AG04450 (cell line): Measurements from ENCODE around the gene XK. TPM values are rescaled to one million over a fixed set of nuclear protein-coding genes. Genes with fewer than 3 reads are reported as not detected.

Source experiments
- CTCF ChIA-PET: fragments of 300-600, 350-600 bp; formaldehyde crosslinking; extraction: SDS; loops from one replicate; lab custom pipeline; 2022; ENCODE audit warnings: antibody characterized with exemption, inconsistent platforms; lab: Charles Lee
- POLR2A ChIA-PET: fragments of 350-600 bp; formaldehyde crosslinking; extraction: SDS; loops from one replicate; lab custom pipeline; 2021; ENCODE audit warnings: antibody characterized with exemption, inconsistent platforms; lab: Yijun Ruan, JAX
- DNase-seq: peaks from one replicate; pipeline ENCODE4 v3.0.0-alpha.2; 2011; ENCODE audit warnings: low read depth, low spot score
- H3K27ac ChIP-seq: one replicate; pipeline ENCODE4 v1.5.1; 2012; ENCODE audit warnings: low read depth, low read length, control low read depth
- H3K27me3 ChIP-seq: one replicate; pipeline ENCODE4 v1.6.0; 2012; ENCODE audit warnings: low read length; ENCODE audit not compliant: control insufficient read depth, insufficient read depth
- H3K4me3 ChIP-seq: 2 replicates; pipeline ENCODE4 v1.5.1; 2011; ENCODE audit warnings: mild to moderate bottlenecking, low read depth, low read length, control low read depth
- H3K9me3 ChIP-seq: 2 replicates; pipeline ENCODE4 v1.5.1; 2012; ENCODE audit warnings: low read length; ENCODE audit not compliant: control insufficient read depth, insufficient read depth
- polyA plus RNA-seq: library from polyadenylated mRNA; depleted of rRNA; stranded (reverse); fragments of >200 nt; gene quantifications from 2 replicates; pipeline ENCODE4 v1.2.3, GENCODE V29; 2011
- TF ChIP-seq, protein P1 (sequence below): IDR thresholded peaks from 2 replicates; pipeline ENCODE4 v1.5.1; 2011; ENCODE audit warnings: low read depth, low read length, control low read depth, inconsistent platforms

The XK gene
- polyA plus RNA-seq, 1 experiment = 0.11 TPM

DNA sequence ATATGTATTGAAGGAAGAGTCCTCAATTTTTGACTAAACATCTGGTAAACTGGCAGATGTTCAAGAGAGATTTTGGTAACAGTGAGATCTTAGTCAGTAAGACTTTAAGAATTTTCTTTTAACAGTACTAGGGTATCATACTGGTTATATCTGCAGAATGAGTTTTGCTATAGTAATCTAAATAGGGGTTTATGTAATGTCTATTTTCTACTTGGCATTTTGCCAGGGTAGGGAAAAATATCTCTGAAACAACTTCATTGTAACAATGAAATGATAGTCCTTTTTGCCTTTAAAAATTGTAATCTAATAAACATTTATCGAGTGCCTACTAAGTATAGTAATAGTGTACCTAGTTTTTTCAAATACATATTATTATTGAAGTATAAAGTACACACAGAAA, 32.1 kb downstream of the XK start:
- Histone ChIP-seq H3K27ac (no peak overlapping the region), H3K27me3 (no peaks in the 10 kb centered on the region), H3K4me3 (no peak overlapping the region), H3K9me3 (no peaks in the 10 kb centered on the region)
- ChIA-PET POLR2A (no interaction called here), CTCF (no interaction called here)
- no peak for DNase-seq
- TF ChIP-seq, protein P1, sequence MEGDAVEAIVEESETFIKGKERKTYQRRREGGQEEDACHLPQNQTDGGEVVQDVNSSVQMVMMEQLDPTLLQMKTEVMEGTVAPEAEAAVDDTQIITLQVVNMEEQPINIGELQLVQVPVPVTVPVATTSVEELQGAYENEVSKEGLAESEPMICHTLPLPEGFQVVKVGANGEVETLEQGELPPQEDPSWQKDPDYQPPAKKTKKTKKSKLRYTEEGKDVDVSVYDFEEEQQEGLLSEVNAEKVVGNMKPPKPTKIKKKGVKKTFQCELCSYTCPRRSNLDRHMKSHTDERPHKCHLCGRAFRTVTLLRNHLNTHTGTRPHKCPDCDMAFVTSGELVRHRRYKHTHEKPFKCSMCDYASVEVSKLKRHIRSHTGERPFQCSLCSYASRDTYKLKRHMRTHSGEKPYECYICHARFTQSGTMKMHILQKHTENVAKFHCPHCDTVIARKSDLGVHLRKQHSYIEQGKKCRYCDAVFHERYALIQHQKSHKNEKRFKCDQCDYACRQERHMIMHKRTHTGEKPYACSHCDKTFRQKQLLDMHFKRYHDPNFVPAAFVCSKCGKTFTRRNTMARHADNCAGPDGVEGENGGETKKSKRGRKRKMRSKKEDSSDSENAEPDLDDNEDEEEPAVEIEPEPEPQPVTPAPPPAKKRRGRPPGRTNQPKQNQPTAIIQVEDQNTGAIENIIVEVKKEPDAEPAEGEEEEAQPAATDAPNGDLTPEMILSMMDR = no peak

DNA sequence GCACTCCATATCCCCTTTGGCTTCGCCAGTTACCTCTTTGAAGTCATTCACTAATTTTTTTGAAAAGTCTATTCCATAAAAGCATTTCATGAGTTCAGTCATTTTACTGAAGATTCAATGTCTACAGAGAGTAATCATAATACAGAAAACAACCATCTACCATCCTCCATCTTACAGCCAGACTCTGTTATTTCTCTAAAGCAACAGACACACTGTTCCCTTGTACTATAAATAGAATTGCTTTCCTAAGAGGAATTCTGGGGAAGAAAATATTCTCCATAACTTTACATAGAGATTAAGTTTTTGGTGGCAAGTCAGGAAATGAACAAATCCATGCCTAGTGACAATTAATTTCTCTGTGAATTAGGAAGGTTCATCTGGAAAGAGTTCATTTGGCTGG, 37.0 kb downstream of the XK start:
- DNase-seq = no peak
- no peak overlapping the region for H3K4me3 ChIP-seq
- H3K9me3 ChIP-seq = no peaks in the 10 kb centered on the region
- H3K27ac ChIP-seq = no peak overlapping the region
- CTCF ChIA-PET = no interaction called here
- POLR2A ChIA-PET = no interaction called here
- TF ChIP-seq, protein P1 = no peak
- H3K27me3 ChIP-seq = no peaks in the 10 kb centered on the region

DNA sequence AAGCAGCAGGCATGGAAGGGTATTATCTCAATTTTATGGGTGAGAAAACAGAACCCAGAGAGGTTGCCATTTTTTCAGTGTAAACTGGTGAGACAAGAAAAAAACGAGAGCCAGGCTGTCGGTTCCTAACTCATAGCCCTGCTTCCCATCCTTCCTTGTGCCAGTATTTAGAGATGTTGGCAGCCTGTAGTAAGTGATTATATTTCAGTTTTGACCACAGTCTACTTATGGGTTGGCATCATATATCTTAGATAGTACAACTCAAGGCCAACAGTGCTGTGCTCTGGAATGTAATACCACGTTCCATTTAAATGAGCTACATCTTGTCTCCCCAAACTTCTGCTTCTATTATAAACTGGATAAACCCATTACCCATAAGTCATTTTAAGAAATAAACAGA, 40.8 kb downstream of the XK start:
- no peaks in the 10 kb centered on the region for H3K27me3 ChIP-seq
- DNase-seq = no peak
- TF ChIP-seq, protein P1 = no peak
- H3K4me3 ChIP-seq = no peak overlapping the region
- no peak overlapping the region for H3K27ac ChIP-seq
- CTCF ChIA-PET = interaction anchor here (0.6 kb wide), 1 partner anchor 557 kb away, joined by 3 read pairs; no protein-coding TSS in a partner anchor
- no peaks in the 10 kb centered on the region for H3K9me3 ChIP-seq
- POLR2A ChIA-PET = no interaction called here

DNA sequence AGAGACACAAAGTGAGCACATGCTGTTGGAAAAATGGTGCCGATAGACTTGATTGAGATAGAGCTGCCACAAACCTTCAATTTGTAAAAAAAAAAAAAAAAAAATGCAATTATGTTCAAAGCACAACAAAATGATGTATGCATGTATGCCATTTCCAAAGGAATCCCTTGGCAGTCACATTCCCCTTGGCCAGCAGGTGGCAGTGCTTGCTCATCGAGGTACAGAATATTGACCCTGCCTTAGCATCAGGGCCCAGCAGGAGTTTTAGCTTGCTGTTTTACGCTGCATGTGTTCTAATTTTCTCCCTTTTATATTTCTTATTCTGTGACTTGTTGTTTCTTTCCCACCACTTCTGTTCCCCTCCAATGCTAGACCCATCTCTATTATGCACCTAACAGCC, 59.8 kb downstream of the XK start:
- ChIA-PET CTCF (interaction anchor here (0.5 to 3.2 kb wide), 31 partner anchors 13 to 614 kb away, joined by 3 to 50 read pairs (median 4); partner anchors contain the start of genes DYNLT3 and RPGR), POLR2A (no interaction called here)
- DNase-seq = peak; percentile 18
- H3K9me3 ChIP-seq = no peaks in the 10 kb centered on the region
- no peak overlapping the region for H3K27ac ChIP-seq
- TF ChIP-seq, protein P1 = peak; percentile 80
- no peaks in the 10 kb centered on the region for H3K27me3 ChIP-seq
- H3K4me3 ChIP-seq = no peak overlapping the region

DNA sequence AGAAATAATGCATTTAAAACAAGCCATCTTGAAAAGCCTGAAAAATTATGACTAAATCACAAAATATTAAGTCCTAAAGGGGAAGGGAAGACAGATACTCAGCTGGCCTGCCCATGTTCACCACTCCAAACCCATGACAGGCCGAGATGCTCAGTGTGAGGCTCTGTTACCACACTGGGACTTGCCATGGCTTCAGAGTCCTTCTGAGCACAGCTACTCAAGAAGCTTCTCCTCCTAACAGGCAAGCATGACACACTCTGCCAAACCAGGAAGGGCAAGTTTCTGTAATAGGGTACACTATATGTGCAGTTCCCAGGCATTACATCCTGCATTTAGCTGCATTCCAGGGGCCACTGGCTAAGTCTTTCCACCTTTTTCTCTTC, 60.2 kb downstream of the XK start:
- no peak overlapping the region for H3K27ac ChIP-seq
- POLR2A ChIA-PET = no interaction called here
- H3K9me3 ChIP-seq = no peaks in the 10 kb centered on the region
- CTCF ChIA-PET = interaction anchor here (0.5 to 3.2 kb wide), 27 partner anchors 13 to 614 kb away, joined by 3 to 50 read pairs (median 5); partner anchors contain the start of gene RPGR
- H3K4me3 ChIP-seq = no peak overlapping the region
- H3K27me3 ChIP-seq = no peaks in the 10 kb centered on the region
- TF ChIP-seq, protein P1 = no peak
- DNase-seq = no peak
